HG03135 (cell line): ENCODE results near the gene SDC3.

Experiments
- ATAC-seq: cut with Tn5 transposase; IDR thresholded peaks from one replicate; pipeline ENCODE4 v1.9.1; 2021; ENCODE audit warnings: mild to moderate bottlenecking, moderate library complexity; ENCODE audit not compliant: unreplicated experiment

SDC3 gene

DNA sequence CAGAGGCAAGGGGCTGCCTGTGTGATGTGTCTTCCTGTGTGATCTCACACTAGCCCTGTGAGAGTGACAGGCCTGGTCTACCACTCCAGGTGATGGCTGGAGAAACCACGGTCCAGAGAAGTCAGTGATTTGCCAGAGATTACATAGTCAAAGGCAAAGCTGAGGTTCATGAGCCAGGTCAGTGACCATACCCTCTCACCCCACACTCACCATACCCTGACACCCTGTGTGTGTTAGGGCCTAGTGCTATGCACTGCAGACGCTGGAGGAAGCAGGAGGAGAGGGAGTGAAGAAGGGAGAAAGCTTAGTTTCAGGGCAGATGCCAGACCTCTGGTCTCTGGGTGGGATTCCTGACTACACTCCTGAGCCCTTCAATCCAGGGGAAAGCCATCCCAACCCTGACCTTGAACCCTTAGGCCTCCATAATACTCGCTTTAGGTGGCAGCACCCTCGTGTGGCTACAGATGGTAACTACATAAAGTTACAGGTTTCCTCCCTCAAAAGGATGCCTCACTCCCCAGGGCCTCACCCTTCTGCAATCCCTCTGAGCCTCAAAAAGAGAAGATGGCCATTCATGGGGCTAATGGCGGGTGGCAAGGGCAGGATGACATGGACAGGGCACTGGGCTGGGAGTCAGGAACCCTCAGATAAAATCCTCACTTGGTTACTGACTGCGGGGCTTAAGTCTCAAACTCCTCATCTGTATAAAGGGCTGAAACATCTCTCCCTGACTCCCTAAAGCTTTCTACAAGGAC lies 20.8 kb upstream of the SDC3 start:
- no peak for ATAC-seq

DNA sequence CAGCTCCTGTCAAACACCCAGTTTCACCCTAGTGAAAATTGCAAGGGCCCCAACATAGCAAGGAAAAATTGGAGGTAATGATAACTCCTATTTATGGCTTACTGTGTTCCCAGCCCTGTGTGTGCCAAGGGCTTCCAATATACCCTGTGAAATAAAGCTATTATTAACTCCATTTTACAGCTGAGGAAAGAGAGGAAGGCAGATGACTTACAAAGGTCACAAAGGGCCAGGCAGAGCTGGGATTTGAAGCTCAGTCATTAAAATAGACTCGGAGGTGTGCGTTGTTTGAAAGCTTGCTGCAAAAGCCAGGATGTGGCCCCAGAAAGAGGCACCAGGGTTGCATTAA lies 20.2 kb upstream of the SDC3 start:
- ATAC-seq = no peak

DNA sequence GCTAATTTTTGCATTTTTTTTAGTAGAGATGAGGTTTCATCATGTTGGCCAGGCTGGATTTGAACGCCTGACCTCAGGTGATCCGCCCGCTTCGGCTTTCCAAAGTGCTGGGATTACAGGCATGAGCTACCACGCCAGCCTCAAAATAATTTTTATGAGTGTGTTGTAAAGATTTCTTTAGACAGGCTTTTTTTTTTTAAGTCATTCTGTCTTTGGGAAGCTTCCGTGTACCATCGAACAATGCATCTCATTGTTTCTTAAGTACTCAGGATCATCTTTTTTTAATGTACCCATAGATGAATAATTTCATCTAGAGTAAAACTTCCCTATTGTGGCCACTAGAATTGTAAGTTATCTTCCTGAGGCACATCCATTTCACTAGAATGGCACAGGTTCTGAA lies 19.6 kb upstream of the SDC3 start:
- no peak for ATAC-seq

DNA sequence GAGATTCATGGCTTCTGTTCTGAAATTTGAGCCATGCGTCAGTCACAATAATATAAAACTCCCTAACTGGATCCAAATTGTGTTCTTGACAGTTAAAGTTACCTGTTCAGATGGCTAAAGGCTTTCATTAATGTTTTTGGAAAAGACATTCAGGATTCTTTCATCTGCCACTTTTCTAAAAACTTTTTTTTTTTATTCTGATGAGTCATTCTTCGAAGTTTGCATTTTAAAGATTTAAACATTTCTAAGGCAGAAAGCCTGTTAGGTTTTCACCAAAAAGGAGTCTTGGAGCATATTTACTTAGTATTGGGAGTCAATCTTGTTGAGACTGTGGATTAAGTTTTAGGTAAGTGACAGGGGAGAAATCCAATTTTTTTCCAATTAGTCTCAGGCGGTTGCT lies 18.9 kb upstream of the SDC3 start:
- ATAC-seq = no peak

DNA sequence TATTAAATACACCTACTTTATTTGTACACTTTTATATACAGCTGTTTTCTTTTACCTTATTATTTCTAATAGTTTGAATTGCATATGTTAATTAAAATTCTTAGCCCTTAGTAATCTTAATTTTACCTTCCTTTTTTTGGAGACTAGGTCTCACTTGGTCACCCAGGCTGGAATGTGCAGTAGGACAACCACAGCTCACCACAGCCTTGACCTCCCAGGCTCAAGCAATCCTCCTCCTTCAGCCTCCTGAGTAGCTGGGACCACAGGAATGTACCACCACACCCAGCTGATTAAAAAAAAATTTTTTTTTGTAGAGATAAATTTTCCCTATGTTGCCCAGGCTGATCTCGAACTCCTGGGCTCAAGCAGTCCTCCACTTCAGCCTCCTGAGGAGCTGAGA lies 15.0 kb upstream of the SDC3 start:
- ATAC-seq = no peak

DNA sequence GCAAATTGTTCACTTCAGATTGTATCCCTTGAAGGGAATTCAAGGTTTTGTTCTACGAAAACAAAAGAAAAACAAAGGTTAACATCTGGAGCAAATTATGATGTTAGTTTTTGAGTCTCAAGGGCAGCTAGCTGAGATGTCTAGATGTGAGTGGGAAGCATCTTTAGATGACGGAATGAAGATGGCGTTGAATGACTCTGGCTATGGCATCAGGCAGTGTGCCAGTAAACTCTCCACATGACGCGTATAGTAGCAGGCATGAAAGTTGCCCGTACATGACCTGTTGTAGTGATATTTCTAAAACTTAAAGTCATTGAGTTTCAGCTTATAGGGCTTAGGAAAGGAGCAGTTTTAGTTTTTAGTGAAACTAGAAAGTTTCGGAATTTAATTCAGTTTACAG lies 12.3 kb upstream of the SDC3 start:
- ATAC-seq = no peak

DNA sequence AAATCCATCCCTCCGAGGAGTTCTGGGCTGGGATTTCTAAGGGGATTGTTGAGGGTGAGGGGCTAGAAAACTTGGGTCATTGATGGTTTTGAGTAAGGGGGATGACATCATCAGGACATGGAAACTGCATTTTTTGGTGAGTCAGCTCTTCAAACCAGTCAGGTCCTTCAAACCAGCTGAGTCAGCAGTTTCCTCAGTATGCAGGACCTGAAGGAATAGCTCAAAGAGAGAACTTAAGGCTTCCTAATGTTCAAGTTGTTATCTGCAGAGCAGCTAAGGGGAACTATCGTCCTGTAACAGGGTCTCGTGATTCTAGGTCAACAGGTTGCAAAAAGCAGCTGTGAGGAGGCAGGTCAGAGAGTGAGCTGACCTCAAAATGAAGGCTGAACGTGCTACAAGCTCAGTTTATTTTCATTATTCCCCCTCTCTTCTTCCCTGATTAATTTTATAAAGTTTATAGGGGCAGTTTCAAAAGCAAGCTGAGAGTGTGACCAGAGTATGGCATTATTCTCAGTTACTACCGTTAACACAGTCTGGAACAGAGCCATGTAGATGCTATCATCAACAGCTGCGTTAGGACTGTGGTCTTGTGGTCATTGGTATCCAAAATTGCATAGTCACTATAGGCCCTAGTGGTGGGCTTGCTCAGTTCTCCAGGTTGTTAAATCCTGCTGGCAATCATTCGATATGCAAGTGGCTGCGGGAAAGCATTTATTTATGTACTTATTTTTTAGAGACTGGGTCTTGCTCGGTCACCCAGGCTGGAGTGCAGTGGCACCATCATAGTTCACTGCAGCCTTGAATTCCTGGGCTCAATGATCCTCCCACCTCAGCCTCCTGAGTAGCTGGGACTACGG lies 10.7 kb upstream of the SDC3 start:
- ATAC-seq = no peak

DNA sequence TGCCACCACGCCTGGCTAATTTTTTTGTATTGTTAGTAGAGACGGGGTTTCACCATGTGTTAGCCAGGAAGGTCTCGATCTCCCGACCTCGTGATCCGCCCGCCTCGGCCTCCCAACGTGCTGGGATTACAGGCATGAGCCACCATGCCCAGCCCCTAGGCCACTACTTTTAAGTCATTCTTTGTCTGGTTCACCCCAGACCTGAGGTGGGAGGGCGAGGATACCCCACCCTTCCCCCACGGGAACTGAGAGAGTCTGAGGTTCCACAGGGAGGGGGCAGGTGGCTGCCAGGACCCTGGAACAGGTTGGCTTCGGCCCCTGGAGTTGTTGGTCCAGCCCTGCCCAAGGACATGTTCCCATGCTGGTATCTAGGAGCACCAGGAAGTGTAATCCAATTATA lies 7.7 kb upstream of the SDC3 start:
- ATAC-seq = no peak

DNA sequence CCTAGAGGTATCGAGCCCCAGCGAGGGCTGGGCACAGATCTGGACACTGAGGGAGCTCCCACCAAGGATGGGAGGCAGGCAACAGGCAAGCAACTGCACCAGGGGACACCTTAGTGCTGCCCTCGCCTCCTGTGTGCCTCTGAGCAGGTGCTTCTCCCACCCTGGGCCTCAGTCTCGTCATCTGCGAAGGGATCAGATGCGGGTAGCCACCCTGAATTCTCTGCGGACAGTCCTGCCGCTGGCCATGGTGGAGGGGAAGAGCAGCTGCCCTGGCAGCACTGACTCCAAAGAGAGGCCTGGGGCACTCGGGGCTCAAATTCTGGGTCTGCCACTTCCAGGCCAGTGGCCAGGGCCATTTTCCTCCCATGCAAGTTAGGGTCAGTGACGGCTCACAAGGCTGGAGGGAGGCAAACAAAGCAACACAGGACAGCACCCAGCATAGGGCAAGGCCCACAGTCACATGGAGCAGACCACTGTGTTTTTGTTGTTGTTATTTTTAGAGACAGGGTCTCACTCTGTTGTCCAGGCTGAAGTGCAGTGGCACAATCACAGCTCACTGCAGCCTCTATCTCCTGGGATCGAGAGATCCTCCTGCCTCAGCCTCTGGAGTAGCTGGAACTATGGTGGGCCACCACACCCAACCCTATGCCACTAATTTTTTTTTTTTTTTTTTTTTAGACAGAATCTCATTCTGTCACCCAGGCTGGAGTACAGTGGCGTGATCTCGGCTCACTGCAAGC lies 7.1 kb upstream of the SDC3 start:
- no peak for ATAC-seq

DNA sequence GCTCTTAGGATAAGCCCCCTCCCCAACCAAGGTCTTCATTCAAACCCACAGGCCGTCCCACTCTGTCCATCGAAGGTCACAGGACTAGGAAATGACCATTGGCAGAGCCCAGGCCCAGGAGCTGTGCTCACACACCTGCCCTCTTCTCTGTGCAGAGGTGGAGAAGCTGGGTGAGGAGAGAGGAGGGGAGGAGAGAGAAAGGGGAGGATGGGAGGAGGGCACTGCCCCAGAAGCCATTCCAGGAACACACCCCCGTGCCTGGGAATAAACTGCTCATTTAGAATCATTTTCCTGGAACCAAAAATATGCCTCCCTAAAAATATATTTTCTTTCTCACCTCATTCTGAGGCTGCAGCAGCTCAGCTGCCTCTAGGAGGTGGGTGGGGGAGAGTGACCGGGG lies 6.4 kb upstream of the SDC3 start:
- ATAC-seq = no peak

DNA sequence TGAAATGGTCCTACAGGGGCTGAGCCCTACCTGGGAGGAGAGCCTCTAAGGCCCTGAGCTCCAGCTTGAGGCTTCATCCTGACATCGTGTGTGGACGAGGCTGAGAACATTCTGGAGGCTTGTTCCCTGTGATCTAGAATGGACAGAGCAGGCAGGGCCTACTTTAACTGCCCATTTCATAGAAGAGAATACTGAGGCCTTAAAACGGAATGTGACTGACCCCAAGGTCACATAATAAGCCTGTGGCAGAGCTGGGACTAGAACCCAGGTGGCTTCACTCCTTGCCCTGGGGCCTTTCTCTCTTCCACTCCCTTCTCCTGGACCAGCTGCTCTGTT lies 6.0 kb upstream of the SDC3 start:
- ATAC-seq = no peak

DNA sequence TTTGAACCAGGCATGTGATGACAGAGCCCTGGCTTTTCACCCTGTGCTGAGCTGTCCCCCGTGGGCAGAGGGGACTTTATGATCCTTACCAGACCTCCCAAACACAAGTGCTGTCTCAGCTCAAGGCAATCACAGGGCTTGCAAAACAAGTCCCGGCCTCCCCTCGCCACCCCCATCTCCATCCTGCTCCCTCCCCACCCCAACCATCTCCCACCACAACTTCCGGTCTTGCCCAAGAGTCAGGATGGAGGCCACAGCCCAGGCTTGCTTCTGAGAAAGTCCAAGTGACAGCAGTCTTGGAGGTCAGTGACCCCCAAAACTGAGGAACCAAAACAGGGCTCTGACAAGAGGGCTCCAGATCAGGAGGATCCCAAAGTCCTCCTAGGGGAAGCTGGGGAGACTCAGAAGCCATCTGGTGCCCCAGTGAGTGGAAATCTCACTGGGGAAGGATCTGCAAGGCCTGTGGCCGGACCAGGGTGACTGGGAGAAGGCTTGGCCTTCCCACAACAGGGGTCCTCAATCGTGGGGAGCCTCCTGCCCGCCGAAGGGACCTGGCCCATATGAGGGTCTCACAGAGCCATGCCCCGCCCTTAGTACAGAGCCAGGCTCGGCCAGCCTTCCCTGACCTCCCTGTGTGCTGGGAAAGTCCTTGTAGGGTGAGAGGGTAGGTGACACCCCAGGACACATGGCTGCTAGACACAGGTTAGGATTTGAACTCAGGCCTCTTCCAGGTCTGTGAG lies 4.5 kb upstream of the SDC3 start:
- no peak for ATAC-seq

DNA sequence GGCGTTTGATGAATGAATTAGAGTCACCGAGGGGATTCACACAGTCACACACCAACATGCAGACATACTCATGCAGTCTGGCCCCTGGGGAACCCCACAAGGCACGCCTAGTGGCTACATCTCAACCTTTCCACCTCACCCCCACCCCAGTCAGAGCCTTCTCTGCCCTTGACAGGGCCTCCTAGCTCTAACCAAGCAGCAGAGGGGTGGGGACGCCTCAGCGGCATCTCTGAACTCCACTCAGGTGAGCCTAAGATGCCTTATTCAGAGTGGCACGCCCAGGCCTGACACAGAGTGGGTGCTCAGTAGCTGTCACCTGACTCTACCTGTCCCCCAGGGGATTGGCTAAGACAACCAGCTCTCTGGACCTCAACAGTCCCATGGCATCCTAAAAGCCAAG lies 3.7 kb upstream of the SDC3 start:
- ATAC-seq = no peak

DNA sequence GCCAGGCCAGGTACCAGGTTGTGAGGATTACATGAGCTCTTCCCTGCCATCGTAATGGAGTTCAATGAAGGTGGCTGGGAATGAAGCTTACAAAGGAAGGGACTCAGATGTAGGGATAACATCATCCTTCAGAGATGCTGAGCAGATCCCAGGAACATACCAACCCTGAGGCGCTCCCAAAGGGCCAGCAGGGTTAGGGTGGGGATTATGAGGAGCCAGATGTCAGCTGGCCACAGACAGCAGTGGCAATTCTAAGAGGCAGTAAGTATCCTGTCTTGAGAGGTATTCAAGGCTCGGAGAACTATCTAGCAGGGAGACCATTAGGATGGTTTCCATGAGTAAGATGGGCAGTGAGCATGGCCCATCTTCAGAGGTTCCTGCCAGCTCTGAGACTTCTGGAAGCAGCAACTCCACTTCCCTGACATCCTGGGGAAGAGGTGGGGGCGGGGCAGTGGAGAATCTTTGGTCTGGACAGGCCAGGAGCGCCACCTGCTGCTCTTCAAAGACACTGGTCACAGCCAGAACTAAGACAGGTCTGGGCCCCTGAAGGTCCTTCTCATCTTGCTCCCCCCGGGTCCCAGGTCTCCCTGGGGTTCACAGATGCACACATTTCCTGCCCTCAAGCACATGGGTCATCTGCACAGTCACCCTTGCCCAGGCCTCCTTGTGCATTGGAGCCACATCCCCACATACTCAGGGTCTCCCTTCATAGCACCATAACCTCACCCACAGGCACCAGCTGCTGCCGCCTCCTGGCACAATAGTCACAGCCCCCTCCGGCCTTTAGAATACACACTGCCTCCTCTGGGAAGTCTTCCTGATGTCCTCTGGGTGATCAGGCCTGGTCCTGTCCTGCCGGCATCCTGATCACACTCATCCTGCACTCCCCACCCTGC lies 2.7 kb upstream of the SDC3 start:
- no peak for ATAC-seq

DNA sequence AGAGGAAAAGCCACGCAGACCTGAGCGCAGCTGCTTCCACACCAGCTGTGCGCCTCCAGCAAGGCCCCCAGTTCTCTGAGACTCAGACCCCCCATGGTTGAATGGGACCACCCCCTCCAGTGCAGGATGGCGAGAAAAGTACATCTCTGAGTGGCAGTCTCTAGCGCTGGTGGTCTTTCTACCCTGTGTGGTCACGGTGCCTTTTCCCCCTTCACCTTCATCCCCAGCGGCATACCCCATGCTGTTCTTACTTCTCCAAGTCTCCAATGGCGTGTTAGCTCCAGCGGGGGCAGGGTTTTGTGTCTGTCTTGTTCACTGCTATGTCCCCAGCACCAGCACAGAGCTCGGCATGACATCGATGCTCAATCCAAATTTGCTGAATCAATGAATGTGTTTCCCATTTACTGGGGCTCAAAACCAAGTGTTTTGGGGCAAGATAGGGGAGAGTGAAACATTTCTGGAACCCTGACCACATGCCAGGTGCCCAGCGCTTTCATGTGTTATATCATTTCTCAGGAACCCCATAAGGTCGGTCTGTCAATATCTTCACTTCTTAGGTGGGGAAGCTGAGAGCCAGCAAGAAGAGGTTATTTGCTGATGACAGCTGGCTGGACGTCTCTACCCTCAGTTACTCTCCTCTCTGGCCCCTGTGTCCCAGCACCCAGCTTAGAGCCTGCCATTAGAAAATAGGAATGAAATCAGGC lies 959 bp upstream of the SDC3 start:
- ATAC-seq = no peak

DNA sequence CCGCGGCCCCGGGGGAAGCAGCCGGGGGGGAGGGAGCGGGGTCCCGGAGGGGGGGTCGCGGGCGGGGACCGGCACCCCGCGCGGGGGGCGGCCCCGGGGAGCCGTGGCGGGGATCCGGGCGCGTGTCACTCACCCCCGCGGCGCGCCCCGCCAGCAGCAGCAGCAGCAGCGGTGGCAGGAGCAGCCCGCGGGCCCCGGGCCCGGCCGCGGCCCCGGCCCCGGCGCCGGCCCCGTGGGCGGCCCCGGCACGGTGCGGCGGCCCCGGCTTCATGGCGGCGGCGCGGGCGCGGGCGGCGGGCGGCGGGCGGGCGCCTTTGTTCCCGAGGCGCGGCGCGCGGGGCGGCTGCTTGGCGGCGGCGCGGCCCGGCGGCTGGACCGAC lies 252 bp downstream of the SDC3 start:
- ATAC-seq = no peak

DNA sequence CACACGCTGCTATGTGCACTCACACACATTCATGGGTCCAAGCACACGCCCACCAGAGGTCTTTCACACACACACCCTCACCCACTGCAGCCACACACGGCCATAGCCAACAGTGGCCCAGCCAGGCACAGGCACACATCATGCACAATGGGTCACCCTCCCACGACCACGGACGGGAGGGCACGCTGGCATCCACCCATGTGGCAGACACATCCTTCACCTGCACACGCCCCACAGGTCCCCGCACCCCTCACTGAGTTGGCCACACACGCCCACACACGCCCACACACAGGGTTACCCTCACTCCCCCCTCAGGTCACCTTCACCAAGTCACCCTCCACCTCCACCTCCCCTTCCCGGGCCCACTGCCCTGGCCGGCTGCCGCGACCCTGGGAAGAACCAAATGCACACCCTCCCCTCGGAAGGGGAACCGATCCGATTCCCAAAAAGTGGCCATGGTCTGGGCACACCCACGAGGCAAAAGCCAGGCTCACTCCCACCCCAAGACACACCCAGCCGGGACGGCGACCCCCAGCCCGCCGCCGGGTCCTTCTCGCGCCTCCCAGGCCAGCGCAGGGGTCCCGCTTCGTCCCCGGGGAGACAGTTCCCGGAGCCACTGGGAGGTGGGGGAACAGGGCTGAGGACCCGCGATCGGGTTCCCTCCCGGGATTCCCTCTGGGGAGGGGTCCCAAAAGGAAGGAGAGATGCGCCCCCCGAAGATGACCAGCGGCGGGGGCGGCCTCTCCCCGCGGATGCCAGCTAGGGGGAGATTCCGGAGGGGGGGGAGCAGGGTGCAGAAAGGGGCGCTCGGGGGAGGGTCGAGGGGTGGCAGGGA lies 860 bp downstream of the SDC3 start:
- no peak for ATAC-seq

DNA sequence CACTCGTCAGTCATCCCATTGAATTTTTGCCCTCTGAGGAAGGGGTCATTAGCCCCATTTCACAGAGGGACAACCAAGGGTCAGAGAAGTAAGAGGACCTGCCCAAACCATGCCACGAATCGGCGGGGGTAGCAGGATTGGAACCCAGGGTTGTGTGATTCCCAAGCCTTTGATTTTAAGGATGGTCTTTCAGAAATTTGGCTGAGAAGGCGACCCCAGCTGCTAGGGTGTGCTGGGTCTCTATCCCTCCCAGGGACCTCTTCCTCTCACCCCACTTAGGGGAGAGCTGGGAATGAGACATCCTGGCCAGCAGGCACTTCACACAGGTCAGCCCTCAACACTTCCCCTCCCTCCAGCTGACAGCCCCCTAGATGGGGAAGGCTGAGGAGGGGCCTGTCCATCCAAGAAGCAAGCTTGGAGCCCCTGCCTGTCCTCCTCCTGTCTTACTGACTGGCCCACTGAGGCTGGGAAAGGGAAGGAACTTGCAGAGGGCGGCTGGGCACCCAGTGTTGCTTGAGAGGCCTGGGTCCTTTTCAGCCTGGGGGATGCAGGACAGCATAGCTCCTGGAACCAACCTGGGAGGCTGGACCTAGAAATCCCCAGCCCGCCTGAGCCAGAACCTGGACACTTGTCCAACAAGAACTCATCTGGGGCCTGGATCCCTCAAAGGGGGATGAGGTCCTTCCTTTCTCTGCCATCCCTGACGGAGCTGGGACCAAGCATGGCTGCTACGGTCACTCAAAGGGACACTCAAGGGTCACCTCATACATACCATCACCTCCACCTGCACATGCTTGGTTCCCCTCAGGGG lies 1.7 kb downstream of the SDC3 start:
- ATAC-seq = no peak
